CD4-positive, alpha-beta T cell treated with Interleukin-6 at 100 ng/mL for 8 hours (primary cell): Measurements from ENCODE around the gene PRR14.
A peak's percentile ranks its signal among the peaks of the same experiment; 100 is the strongest.

Experiments
- DNase-seq: peaks from one replicate; pipeline ENCODE4 v3.0.0-alpha.2; 2020; ENCODE audit warnings: mixed read lengths, low spot score

Gene PRR14

DNA sequence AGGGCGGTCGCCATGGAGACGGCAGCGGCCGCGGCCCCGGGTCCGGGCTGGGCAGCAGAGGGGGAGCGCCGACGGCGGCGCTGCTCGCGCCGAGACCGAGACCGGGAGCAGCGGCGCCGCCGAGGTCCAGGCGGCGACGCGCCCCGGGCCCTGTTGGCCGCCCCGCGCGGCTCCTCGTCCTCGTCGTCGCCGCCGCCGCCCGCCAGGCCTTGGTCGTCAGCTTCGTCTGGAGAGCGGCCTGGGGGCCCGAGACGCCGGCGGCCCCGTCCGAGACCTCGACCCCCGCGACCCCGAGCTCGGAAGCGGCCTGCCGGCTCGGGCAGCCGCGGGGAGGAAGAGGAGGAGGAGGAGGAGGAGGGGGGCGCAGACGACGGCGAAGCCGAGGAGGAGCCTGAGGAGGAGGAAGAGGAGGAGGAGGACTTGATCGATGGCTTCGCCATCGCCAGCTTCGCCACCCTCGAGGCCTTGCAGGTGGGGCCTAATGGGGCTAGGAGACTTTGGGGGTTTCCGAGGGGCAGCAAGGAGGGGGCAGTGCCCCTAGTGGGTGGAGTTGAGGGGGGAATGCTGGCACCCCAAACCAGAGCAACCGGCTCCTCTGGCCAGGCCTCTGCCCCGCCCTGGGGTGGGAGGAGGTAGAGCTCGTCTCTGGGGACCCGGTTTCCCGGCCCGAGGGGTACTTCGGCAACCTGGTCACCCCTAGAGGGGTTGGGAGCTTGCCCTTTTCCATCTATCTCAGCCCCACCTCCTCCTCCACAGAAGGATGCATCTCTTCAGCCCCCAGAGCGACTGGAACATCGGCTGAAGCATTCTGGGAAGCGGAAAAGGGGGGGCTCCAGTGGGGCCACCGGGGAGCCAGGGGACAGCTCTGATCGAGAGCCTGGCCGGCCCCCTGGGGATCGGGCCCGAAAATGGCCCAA, 9.0 kb downstream of the PRR14 start:
- peak; percentile 49 for DNase-seq

- DNase-seq, result peak; percentile 84
These were observed 9.9 kb downstream of the PRR14 start for GRCh38 chr16:30660424-30661261.

DNA sequence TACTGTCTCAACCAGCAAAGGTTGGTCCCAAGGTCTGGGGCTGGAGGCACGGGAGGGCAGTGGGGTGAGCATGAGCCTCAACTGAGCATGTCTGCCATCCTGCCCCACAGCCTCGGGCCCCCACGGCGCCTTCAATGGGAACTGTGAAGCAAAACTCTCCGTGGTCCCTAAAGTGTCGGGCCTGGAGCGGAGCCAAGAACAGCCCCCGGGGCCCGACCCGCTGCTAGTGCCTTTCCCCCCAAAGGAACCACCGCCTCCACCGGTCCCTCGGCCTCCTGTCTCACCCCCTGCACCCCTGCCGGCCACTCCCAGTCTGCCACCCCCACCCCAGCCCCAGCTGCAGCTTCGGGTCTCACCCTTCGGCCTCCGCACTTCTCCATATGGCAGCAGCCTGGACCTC, 11.7 kb downstream of the PRR14 start:
- DNase-seq, result no peak

DNA sequence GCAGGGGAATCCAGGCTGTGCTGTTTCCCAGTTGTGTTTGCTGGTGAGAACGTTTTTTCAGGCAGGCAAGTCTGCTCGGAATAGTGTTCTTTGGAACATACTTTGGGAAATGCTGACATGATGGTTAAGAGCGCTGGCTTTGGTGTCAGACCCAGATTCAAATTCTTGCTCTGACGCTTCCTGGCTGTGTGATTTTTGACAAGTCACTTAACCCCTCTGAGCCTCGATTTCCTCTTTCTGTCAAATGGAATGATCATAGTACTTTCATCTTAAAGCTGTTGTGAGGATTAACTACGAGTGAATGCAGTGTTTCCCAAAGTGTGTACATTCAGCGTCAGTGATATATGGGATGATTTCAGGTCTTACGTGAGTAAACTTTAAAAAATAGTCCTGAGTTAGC, 12.3 kb downstream of the PRR14 start:
- no peak for DNase-seq

GRCh38 chr16:30663820-30664219, 13.1 kb downstream of the PRR14 start:
- DNase-seq, result no peak

DNA sequence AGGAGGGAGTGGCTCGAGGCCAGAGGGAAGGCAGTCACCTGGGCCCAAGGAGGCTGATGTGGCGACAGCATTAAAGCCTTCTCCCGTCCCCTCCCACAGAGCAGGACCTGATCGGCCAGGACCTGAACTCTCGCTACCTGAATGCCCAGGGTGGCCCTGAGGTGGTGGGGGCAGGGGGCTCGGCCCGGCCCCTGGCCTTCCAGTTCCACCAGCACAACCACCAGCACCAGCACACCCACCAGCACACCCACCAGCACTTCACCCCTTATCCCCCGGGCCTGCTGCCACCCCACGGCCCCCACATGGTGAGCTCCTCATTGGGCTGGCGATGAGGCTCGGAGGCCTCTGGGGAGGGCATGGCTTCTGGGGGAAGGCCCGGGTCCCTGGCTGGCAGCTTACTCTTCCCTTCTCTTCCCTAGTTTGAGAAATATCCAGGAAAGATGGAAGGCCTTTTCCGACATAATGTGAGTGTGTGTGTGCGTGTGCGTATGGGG, 13.9 kb downstream of the PRR14 start:
- DNase-seq, result no peak

- no peak for DNase-seq
These were observed 14.5 kb downstream of the PRR14 start for GRCh38 chr16:30665155-30665829.

DNA sequence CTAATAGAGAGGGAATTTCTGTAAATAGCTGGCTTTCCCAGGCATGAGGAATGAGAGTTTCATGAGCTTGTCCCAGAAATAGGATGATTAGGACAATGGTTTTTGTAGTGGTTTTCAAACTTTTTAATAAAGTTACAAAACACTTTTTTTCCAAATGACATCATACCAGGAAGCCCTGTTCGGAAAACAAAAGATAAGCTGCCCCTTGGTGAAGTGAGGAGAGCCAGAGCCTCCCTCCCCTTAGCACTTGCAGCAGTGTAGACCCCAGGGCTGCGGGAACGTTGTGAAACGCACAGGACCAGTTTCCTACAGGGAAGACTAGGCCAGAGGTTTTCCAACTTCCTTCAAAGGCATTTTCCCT, 15.1 kb downstream of the PRR14 start:
- no peak for DNase-seq

DNA sequence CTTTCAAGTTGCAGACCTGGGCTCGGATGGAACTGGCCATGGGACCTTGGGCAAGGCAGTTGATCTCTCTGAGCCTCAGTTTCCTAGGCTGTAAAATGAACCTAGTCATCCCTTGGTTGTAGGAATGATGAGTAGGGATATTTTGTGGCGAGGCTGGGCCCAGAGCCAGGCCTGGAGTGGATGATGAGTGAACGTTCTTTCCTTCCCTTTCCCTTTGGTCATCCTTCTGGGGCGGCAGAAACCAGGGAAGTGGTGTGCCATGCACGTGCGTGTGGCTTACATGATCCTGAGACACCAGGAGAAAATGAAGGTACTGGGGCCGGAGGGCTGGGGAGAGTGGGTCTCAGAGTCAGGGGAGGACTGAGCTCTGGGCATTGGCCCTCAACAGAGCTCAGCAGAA, 15.9 kb downstream of the PRR14 start:
- DNase-seq, result no peak

- DNase-seq, result no peak
These were observed 16.7 kb downstream of the PRR14 start for GRCh38 chr16:30667361-30667905.

- no peak for DNase-seq
These were observed 17.6 kb downstream of the PRR14 start for GRCh38 chr16:30668393-30668792.

DNA sequence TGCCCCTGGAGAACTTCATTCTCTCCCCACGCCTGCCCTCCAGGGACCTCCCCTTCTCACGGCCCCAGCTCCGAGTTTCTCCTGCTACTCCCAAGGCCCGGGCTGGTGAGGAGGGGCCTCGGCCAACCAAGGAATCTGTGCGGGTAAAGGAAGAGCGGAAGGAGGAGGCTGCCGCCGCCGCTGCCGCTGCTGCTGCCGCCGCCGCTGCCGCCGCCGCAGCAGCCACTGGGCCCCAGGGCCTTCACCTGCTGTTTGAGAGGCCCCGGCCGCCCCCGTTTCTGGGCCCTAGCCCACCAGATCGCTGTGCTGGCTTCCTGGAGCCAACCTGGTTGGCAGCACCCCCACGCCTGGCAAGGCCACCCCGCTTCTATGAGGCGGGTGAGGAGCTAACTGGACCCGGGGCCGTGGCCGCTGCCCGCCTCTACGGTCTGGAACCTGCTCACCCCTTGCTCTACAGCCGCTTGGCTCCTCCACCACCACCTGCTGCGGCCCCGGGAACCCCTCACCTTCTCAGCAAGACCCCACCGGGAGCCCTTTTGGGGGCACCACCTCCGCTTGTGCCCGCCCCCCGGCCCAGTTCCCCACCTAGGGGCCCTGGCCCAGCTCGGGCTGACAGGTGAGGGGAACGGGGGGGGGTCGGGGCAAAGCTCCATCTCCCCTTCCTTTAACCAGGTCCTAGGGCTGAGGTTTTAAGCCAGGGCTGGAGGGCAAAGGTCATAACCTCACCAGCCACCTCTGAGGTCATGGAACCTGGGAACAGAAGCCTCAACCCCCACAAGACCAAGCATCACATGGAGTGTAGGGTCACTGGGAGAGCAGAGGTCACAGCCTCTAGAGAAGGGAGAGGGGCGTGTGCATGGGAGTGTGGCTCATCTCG, 18.5 kb downstream of the PRR14 start:
- DNase-seq, result no peak

DNA sequence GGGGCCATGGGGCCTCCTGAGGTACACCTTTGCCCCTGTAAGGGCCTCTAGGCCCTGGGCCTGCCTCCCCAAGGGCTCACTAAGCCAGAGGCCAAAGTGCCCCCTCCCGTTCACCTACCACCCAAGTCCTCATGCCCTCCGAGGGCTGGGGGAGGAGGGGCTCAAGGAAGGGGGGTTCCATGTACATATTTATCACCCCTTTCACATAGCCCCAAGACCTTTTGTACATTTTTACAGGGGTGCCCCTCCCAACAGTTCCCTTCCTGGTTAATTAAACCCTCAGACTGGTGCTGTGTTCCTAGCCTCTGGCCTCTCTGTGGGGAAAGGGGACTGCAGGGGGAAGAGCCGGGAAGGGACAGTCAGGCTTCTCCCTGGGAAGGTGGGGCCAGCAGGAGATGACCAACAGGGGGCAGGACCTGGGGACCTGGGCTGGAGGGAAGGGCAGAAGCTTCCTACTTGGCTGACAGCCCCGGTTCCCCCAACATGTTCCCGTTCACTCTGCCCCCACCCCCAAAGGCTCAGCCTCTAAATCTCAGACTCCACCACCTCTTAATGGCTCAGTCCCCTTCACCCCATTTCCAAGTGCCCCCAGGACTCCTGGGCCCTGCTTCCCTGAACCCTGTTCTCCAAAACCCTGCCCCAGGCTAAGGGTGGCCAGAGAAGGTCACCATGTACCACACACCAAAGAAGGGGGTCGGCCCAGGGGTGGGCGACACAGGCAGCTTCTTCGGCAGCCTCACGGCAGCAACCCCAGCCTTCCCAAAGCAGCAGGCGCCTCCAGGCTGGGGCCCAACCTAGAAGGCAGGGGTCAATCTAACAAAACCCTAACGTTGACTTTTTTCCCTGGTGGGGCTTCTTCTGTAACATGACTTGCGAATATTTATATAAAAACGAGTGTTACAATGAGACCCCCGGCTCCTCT, 19.4 kb downstream of the PRR14 start:
- no peak for DNase-seq

DNA sequence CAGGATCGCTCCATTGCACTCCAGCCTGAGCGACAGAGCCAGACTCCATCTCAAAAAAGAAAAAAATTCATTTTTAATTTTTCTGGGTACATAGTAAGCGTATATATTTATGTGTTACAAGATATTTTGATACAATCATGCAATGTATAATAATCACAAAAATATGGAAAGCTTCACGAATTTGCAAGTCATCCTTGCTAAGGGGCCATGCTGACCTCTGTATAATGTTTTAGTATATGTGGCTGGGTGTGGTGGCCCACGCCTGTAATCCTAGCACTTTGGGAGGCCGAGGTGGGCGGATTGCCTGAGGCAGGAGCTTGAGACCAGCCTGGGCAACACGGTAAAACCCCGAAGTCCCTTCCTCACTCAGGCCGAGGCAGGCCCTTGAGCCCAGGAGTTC, 24.4 kb downstream of the PRR14 start:
- no peak for DNase-seq

GRCh38 chr16:30677931-30678585, 27.3 kb downstream of the PRR14 start:
- no peak for DNase-seq

- no peak for DNase-seq
These were observed 27.8 kb downstream of the PRR14 start for GRCh38 chr16:30678586-30678970.

- DNase-seq, result no peak
These were observed 29.6 kb downstream of the PRR14 start for GRCh38 chr16:30680326-30680725.

DNA sequence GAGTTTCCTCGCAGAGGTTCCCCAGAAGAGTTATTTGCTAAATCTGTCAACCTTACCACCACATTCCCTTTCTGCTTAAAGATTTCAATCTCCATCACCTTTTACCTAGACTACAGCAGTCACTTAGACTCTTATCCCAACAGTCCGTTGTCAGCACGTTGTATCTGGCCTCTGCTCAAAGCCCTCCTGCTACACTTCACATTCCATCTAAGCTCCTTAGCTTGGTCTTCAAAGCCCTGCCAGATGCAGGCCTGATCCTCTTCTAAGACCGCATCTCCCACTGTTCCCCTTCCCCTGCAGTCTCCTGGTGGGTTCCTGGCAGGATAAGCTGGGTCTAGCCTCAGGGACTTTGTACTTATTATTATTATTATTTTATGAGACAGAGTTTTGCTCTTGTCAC, 37.9 kb downstream of the PRR14 start:
- no peak for DNase-seq

GRCh38 chr16:30691907-30692306, 41.1 kb downstream of the PRR14 start:
- no peak for DNase-seq
